WTC11 (cell line): ENCODE measurements around the gene DNASE2B. TPM values are rescaled to one million over a fixed set of nuclear protein-coding genes. Genes with fewer than 3 reads are reported as not detected.

Experiments
- ATAC-seq: fragments of 200-7000 bp; cut with Tn5 transposase; 2 replicates; pipeline ENCODE4 v1.10.0; 2021; ENCODE audit warnings: mild to moderate bottlenecking, moderate library complexity
- CTCF ChIA-PET: fragments of 300-600 bp; sonication (Branson Sonifier 250); formaldehyde crosslinking; loops from one replicate; lab custom pipeline; 2021; ENCODE audit warnings: antibody characterized with exemption; lab: Charles Lee
- POLR2A ChIA-PET: fragments of 350-600 bp; sonication (Branson Sonifier 250); formaldehyde crosslinking; loops from one replicate; lab custom pipeline; 2021; ENCODE audit warnings: antibody characterized with exemption; lab: Charles Lee
- DNase-seq: peaks from one replicate; pipeline ENCODE4 v3.0.0; 2021; ENCODE audit warnings: low spot score
- H3K27ac Mint-ChIP-seq: 2 replicates; pipeline ENCODE4 v1.8.0; 2021; ENCODE audit warnings: mixed read lengths
- H3K27me3 Mint-ChIP-seq: 2 replicates; pipeline ENCODE4 v1.8.0; 2021; ENCODE audit warnings: low read depth, mild to moderate bottlenecking, moderate library complexity, mixed read lengths
- H3K36me3 Mint-ChIP-seq: 2 replicates; pipeline ENCODE4 v1.8.0; 2021; ENCODE audit warnings: mixed read lengths
- H3K4me1 Mint-ChIP-seq: 2 replicates; pipeline ENCODE4 v1.8.0; 2022; ENCODE audit warnings: mixed read lengths
- H3K4me3 Mint-ChIP-seq: 2 replicates; pipeline ENCODE4 v1.8.0; 2021; ENCODE audit warnings: mild to moderate bottlenecking, moderate library complexity, mixed read lengths
- H3K9me3 Mint-ChIP-seq: 2 replicates; pipeline ENCODE4 v1.8.0; 2021; ENCODE audit warnings: mixed read lengths
- NFATC4 ChIP-seq: fragments of 250-450 bp; sonication (Bioruptor Pico); IDR thresholded peaks from 2 replicates; pipeline ENCODE4 v1.9.0; 2021; ENCODE audit warnings: mild to moderate bottlenecking
- NFE2L1 ChIP-seq: sonication (generic); formaldehyde crosslinking; IDR thresholded peaks from 2 replicates; pipeline ENCODE4 v1.8.1; 2023; ENCODE audit warnings: missing genetic modification reagents
- PRRX2 ChIP-seq: fragments of 250-450 bp; sonication (Bioruptor Pico); IDR thresholded peaks from 2 replicates; pipeline ENCODE4 v1.8.0; 2021; ENCODE audit warnings: mild to moderate bottlenecking
- RORB ChIP-seq: fragments of 250-450 bp; sonication (Bioruptor Pico); IDR thresholded peaks from 2 replicates; pipeline ENCODE4 v1.9.0; 2021; ENCODE audit warnings: mild to moderate bottlenecking
- TEAD4 ChIP-seq: sonication (generic); formaldehyde crosslinking; IDR thresholded peaks from 2 replicates; pipeline ENCODE4 v1.8.0; 2022; ENCODE audit warnings: mild to moderate bottlenecking, missing genetic modification reagents
- ZNF219 ChIP-seq: sonication (generic); formaldehyde crosslinking; IDR thresholded peaks from 2 replicates; pipeline ENCODE4 v1.8.0; 2023; ENCODE audit warnings: missing genetic modification reagents, mild to moderate bottlenecking, borderline replicate concordance
- total RNA-seq: library from RNA; stranded (reverse); gene quantifications from 3 replicates; pipeline ENCODE4 v1.2.3, GENCODE V29; 2021
- TF ChIP-seq, protein P1 (sequence below): sonication (generic); formaldehyde crosslinking; IDR thresholded peaks from 2 replicates; pipeline ENCODE4 v1.8.1; 2023; ENCODE audit warnings: mild to moderate bottlenecking, missing genetic modification reagents
- TF ChIP-seq, protein P2 (sequence below): sonication (generic); formaldehyde crosslinking; conservative IDR thresholded peaks from 2 replicates; pipeline ENCODE4 v1.8.1; 2022; ENCODE audit warnings: mild to moderate bottlenecking, missing genetic modification reagents
- TF ChIP-seq, protein P3 (sequence below): fragments of 250-450 bp; sonication (Bioruptor Pico); IDR thresholded peaks from 2 replicates; pipeline ENCODE4 v1.9.0; 2021; ENCODE audit warnings: mild to moderate bottlenecking, borderline replicate concordance
- TF ChIP-seq, protein P4 (sequence below): fragments of 250-450 bp; sonication (Bioruptor Pico); IDR thresholded peaks from 2 replicates; pipeline ENCODE4 v2.1.2; 2022; ENCODE audit warnings: mild to moderate bottlenecking, moderate library complexity
- TF ChIP-seq, protein P5 (sequence below): sonication (generic); formaldehyde crosslinking; IDR thresholded peaks from 2 replicates; pipeline ENCODE4 v1.8.1; 2023; ENCODE audit warnings: mild to moderate bottlenecking, missing genetic modification reagents, moderate library complexity
- TF ChIP-seq, protein P6 (sequence below): sonication (generic); formaldehyde crosslinking; IDR thresholded peaks from 2 replicates; pipeline ENCODE4 v1.8.0; 2023; ENCODE audit warnings: missing genetic modification reagents
- TF ChIP-seq, protein P7 (sequence below): sonication (generic); formaldehyde crosslinking; IDR thresholded peaks from 2 replicates; pipeline ENCODE4 v1.8.0; 2023; ENCODE audit warnings: mild to moderate bottlenecking, missing genetic modification reagents
- TF ChIP-seq, protein P8 (sequence below): sonication (generic); formaldehyde crosslinking; IDR thresholded peaks from 2 replicates; pipeline ENCODE4 v1.8.1; 2022; ENCODE audit warnings: mild to moderate bottlenecking, missing genetic modification reagents, moderate library complexity, borderline replicate concordance

DNASE2B gene
- total RNA-seq, 1 experiment from 2014 or later, result 0.15 TPM

DNA sequence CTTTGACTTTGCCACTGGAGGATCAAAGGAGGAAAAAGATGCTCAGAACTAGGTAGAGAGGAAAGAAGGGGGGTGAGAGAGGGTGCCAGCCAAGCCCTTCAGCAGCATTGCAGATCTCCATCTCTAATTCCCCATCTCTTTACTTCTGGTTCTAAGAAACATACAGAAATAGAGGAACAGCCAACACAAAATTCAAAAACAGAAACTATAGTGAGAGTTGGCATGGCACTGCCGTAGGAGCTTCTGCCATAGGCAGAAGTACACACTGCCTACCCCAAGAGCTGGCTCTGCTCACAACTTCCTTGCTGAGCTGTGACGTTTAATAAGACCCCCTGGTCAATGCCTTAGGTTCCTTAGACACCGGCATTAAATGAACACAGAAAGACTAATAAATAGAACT, 54.2 kb downstream of the DNASE2B start:
- Mint-ChIP-seq H3K27ac (no peak overlapping the region), H3K36me3 (no peaks in the 10 kb centered on the region), H3K4me3 (no peak overlapping the region)
- POLR2A ChIA-PET, result no interaction called here
- no peak for ATAC-seq
- CTCF ChIA-PET, result no interaction called here
- DNase-seq, result no peak
- TF ChIP-seq, protein P1, sequence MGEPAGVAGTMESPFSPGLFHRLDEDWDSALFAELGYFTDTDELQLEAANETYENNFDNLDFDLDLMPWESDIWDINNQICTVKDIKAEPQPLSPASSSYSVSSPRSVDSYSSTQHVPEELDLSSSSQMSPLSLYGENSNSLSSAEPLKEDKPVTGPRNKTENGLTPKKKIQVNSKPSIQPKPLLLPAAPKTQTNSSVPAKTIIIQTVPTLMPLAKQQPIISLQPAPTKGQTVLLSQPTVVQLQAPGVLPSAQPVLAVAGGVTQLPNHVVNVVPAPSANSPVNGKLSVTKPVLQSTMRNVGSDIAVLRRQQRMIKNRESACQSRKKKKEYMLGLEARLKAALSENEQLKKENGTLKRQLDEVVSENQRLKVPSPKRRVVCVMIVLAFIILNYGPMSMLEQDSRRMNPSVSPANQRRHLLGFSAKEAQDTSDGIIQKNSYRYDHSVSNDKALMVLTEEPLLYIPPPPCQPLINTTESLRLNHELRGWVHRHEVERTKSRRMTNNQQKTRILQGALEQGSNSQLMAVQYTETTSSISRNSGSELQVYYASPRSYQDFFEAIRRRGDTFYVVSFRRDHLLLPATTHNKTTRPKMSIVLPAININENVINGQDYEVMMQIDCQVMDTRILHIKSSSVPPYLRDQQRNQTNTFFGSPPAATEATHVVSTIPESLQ, result no peak
- TF ChIP-seq, protein P2, sequence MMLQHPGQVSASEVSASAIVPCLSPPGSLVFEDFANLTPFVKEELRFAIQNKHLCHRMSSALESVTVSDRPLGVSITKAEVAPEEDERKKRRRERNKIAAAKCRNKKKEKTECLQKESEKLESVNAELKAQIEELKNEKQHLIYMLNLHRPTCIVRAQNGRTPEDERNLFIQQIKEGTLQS (CRISPR knock-in tag), result no peak
- no peak for TF ChIP-seq RORB
- no peak for TF ChIP-seq NFATC4 (CRISPR knock-in tag)
- TF ChIP-seq, protein P3, sequence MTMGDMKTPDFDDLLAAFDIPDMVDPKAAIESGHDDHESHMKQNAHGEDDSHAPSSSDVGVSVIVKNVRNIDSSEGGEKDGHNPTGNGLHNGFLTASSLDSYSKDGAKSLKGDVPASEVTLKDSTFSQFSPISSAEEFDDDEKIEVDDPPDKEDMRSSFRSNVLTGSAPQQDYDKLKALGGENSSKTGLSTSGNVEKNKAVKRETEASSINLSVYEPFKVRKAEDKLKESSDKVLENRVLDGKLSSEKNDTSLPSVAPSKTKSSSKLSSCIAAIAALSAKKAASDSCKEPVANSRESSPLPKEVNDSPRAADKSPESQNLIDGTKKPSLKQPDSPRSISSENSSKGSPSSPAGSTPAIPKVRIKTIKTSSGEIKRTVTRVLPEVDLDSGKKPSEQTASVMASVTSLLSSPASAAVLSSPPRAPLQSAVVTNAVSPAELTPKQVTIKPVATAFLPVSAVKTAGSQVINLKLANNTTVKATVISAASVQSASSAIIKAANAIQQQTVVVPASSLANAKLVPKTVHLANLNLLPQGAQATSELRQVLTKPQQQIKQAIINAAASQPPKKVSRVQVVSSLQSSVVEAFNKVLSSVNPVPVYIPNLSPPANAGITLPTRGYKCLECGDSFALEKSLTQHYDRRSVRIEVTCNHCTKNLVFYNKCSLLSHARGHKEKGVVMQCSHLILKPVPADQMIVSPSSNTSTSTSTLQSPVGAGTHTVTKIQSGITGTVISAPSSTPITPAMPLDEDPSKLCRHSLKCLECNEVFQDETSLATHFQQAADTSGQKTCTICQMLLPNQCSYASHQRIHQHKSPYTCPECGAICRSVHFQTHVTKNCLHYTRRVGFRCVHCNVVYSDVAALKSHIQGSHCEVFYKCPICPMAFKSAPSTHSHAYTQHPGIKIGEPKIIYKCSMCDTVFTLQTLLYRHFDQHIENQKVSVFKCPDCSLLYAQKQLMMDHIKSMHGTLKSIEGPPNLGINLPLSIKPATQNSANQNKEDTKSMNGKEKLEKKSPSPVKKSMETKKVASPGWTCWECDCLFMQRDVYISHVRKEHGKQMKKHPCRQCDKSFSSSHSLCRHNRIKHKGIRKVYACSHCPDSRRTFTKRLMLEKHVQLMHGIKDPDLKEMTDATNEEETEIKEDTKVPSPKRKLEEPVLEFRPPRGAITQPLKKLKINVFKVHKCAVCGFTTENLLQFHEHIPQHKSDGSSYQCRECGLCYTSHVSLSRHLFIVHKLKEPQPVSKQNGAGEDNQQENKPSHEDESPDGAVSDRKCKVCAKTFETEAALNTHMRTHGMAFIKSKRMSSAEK, result no peak
- TF ChIP-seq PRRX2 (CRISPR knock-in tag), result no peak
- TF ChIP-seq, protein P4, sequence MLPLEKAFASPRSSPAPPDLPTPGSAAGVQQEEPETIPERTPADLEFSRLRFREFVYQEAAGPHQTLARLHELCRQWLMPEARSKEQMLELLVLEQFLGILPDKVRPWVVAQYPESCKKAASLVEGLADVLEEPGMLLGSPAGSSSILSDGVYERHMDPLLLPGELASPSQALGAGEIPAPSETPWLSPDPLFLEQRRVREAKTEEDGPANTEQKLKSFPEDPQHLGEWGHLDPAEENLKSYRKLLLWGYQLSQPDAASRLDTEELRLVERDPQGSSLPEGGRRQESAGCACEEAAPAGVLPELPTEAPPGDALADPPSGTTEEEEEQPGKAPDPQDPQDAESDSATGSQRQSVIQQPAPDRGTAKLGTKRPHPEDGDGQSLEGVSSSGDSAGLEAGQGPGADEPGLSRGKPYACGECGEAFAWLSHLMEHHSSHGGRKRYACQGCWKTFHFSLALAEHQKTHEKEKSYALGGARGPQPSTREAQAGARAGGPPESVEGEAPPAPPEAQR, result no peak
- TF ChIP-seq ZNF219, result no peak
- TF ChIP-seq TEAD4 (CRISPR knock-in tag), result no peak
- TF ChIP-seq, protein P5, sequence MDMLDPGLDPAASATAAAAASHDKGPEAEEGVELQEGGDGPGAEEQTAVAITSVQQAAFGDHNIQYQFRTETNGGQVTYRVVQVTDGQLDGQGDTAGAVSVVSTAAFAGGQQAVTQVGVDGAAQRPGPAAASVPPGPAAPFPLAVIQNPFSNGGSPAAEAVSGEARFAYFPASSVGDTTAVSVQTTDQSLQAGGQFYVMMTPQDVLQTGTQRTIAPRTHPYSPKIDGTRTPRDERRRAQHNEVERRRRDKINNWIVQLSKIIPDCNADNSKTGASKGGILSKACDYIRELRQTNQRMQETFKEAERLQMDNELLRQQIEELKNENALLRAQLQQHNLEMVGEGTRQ, result no peak
- TF ChIP-seq, protein P6, sequence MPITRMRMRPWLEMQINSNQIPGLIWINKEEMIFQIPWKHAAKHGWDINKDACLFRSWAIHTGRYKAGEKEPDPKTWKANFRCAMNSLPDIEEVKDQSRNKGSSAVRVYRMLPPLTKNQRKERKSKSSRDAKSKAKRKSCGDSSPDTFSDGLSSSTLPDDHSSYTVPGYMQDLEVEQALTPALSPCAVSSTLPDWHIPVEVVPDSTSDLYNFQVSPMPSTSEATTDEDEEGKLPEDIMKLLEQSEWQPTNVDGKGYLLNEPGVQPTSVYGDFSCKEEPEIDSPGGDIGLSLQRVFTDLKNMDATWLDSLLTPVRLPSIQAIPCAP (CRISPR knock-in tag), result no peak
- TF ChIP-seq, protein P7, sequence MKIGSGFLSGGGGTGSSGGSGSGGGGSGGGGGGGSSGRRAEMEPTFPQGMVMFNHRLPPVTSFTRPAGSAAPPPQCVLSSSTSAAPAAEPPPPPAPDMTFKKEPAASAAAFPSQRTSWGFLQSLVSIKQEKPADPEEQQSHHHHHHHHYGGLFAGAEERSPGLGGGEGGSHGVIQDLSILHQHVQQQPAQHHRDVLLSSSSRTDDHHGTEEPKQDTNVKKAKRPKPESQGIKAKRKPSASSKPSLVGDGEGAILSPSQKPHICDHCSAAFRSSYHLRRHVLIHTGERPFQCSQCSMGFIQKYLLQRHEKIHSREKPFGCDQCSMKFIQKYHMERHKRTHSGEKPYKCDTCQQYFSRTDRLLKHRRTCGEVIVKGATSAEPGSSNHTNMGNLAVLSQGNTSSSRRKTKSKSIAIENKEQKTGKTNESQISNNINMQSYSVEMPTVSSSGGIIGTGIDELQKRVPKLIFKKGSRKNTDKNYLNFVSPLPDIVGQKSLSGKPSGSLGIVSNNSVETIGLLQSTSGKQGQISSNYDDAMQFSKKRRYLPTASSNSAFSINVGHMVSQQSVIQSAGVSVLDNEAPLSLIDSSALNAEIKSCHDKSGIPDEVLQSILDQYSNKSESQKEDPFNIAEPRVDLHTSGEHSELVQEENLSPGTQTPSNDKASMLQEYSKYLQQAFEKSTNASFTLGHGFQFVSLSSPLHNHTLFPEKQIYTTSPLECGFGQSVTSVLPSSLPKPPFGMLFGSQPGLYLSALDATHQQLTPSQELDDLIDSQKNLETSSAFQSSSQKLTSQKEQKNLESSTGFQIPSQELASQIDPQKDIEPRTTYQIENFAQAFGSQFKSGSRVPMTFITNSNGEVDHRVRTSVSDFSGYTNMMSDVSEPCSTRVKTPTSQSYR (CRISPR knock-in tag), result no peak
- TF ChIP-seq, protein P8, sequence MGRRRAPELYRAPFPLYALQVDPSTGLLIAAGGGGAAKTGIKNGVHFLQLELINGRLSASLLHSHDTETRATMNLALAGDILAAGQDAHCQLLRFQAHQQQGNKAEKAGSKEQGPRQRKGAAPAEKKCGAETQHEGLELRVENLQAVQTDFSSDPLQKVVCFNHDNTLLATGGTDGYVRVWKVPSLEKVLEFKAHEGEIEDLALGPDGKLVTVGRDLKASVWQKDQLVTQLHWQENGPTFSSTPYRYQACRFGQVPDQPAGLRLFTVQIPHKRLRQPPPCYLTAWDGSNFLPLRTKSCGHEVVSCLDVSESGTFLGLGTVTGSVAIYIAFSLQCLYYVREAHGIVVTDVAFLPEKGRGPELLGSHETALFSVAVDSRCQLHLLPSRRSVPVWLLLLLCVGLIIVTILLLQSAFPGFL (CRISPR knock-in tag), result no peak
- no peak for TF ChIP-seq NFE2L1
- TF ChIP-seq, all 79 proteins: peak for 0
- Mint-ChIP-seq H3K27me3 (peaks cover 23% of the 10 kb centered on the region), H3K4me1 (no peaks in the 10 kb centered on the region), H3K9me3 (peaks cover 9% of the 10 kb centered on the region; the same call in 1 of the 2 replicates)
